Upper lobe of right lung (tissue), 1 donor: ENCODE results near the gene UBTF. TPM values are rescaled to one million over a fixed set of nuclear protein-coding genes. Genes with fewer than 3 reads are reported as not detected.

Experiments
- ATAC-seq: fragments of 200-7000 bp; cut with Tn5 transposase; one replicate; pipeline ENCODE4 v1.9.1; 2020; ENCODE audit warnings: mild to moderate bottlenecking, moderate library complexity
- DNase-seq: peaks from one replicate; pipeline ENCODE4 v3.0.0-alpha.2; 2020
- H3K27ac ChIP-seq: fragments of 200-600 bp; one replicate; pipeline ENCODE4 v1.8.0; 2022
- H3K27me3 ChIP-seq: fragments of 200-600 bp; one replicate; pipeline ENCODE4 v1.8.0; 2022; ENCODE audit warnings: mild to moderate bottlenecking
- H3K36me3 ChIP-seq: fragments of 200-600 bp; one replicate; pipeline ENCODE4 v1.8.0; 2022
- H3K4me1 ChIP-seq: fragments of 200-600 bp; one replicate; pipeline ENCODE4 v1.8.0; 2022
- H3K4me3 ChIP-seq: fragments of 200-600 bp; one replicate; pipeline ENCODE4 v1.8.0; 2022; ENCODE audit warnings: mild to moderate bottlenecking
- H3K9me3 ChIP-seq: fragments of 200-600 bp; one replicate; pipeline ENCODE4 v1.8.0; 2022
- intact Hi-C: fragments of 100-400 bp; cut with DNase I; formaldehyde crosslinking; loops from one replicate; pipeline ENCODE4 v1.11.0; 2022
- total RNA-seq: library from RNA; stranded (reverse); fragmentation: NEBNext Ultra II Directional; extraction: Animal tissue kit (Norgen Biotek cat#: 25700); gene quantifications from one replicate; pipeline ENCODE4 v1.2.1, GENCODE V29; 2021
- TF ChIP-seq, protein P1 (sequence below): fragments of 200-600 bp; IDR thresholded peaks from one replicate; pipeline ENCODE4 v1.8.0; 2022; ENCODE audit warnings: antibody characterized with exemption
- donor health status: DM: no; HTN: yes; CAD: no; lungs with severe emphysema.

Gene UBTF
- total RNA-seq, 1 donor from 2014 or later: 62.6 TPM

- H3K4me1 ChIP-seq: no peaks in the 10 kb centered on the region
- ATAC-seq (no peak), DNase-seq (no peak)
- intact Hi-C loops: no loop called here
- no peak overlapping the region for H3K27ac ChIP-seq
- H3K27me3 ChIP-seq: no peaks in the 10 kb centered on the region
- H3K4me3 ChIP-seq: no peak overlapping the region
- no peaks in the 10 kb centered on the region for H3K36me3 ChIP-seq
- no peaks in the 10 kb centered on the region for H3K9me3 ChIP-seq
- TF ChIP-seq, protein P1, sequence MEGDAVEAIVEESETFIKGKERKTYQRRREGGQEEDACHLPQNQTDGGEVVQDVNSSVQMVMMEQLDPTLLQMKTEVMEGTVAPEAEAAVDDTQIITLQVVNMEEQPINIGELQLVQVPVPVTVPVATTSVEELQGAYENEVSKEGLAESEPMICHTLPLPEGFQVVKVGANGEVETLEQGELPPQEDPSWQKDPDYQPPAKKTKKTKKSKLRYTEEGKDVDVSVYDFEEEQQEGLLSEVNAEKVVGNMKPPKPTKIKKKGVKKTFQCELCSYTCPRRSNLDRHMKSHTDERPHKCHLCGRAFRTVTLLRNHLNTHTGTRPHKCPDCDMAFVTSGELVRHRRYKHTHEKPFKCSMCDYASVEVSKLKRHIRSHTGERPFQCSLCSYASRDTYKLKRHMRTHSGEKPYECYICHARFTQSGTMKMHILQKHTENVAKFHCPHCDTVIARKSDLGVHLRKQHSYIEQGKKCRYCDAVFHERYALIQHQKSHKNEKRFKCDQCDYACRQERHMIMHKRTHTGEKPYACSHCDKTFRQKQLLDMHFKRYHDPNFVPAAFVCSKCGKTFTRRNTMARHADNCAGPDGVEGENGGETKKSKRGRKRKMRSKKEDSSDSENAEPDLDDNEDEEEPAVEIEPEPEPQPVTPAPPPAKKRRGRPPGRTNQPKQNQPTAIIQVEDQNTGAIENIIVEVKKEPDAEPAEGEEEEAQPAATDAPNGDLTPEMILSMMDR: no peak
Measured at GRCh38 chr17:44266402-44267164, 47.1 kb upstream of the UBTF start.

- Histone ChIP-seq H3K4me3 (no peak overlapping the region), H3K27me3 (no peaks in the 10 kb centered on the region), H3K4me1 (no peaks in the 10 kb centered on the region), H3K9me3 (no peaks in the 10 kb centered on the region), H3K27ac (no peak overlapping the region), H3K36me3 (no peaks in the 10 kb centered on the region)
- DNase-seq: no peak
- TF ChIP-seq, protein P1: no peak
- intact Hi-C loops: no loop called here
- no peak for ATAC-seq
Measured at GRCh38 chr17:44263345-44263902, 43.9 kb upstream of the UBTF start.

DNA sequence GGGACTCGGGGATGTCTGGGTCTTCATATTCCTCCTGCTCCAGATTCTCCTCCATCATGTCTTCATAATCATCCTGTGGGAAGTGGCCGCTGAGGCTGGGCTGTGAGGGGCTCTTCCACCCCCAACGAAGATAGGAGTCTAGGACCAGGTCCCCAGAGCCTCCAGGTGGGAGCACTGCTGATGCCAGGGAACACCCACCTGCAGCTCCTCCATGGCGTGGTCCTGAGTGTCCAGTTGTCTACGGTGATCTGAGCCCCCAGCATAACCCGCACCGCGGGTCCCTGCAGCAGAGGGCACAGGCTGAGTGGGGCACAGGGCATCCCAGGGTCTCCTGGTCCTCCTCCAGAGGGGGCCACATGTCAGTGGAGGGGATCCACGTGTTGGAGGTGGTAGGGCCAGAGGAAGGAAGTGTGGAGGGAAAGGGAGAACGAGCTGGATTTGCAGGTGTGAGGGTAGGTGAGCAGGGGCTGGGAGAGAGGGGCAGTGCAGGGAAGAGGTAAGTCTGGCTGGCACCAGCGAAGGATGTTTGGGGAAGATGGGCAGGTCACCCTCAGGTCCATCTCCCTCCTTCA is 43.3 kb upstream of the UBTF start:
- intact Hi-C loops: no loop called here
- Histone ChIP-seq H3K27me3 (no peaks in the 10 kb centered on the region), H3K4me3 (no peak overlapping the region), H3K4me1 (no peaks in the 10 kb centered on the region), H3K27ac (no peak overlapping the region), H3K36me3 (no peaks in the 10 kb centered on the region), H3K9me3 (no peaks in the 10 kb centered on the region)
- TF ChIP-seq, protein P1: no peak
- DNase-seq (no peak), ATAC-seq (no peak)

- DNase-seq (no peak), ATAC-seq (no peak)
- H3K4me3 ChIP-seq: no peak overlapping the region
- H3K36me3 ChIP-seq: no peaks in the 10 kb centered on the region
- no peaks in the 10 kb centered on the region for H3K4me1 ChIP-seq
- TF ChIP-seq, protein P1: no peak
- intact Hi-C loops: no loop called here
- no peaks in the 10 kb centered on the region for H3K9me3 ChIP-seq
- H3K27ac ChIP-seq: no peak overlapping the region
- H3K27me3 ChIP-seq: no peaks in the 10 kb centered on the region
Measured at GRCh38 chr17:44260296-44260695, 40.8 kb upstream of the UBTF start.

DNA sequence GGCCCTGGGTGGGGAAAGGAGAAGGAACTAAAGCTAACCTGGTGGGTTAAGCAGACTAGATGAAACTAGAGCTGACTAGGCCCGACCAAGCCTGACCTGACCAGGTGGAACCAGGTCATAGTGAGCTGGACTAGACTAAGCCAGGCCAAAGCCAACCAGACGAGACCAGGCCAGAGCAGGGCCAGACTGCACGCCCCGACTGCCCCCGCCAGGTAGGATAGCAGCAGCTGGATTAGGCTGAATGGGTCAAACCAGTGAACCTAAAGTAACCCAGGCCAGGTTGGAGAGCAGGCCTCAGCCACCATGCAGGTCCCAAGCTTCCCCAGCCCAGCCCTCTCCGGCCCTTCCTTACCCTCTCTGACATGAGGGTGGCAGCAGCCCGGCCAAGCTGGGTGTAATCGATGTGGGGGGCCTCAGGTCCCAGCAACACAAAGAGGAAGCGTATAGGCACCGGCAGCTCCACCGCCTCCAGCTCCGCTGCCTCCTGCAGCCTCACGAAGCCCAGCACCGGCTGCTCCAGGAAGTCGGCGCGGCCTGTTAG is 39.4 kb upstream of the UBTF start:
- no peaks in the 10 kb centered on the region for H3K36me3 ChIP-seq
- no peak overlapping the region for H3K27ac ChIP-seq
- DNase-seq (no peak), ATAC-seq (no peak)
- H3K27me3 ChIP-seq: no peaks in the 10 kb centered on the region
- H3K4me3 ChIP-seq: no peak overlapping the region
- TF ChIP-seq, protein P1: no peak
- H3K9me3 ChIP-seq: no peaks in the 10 kb centered on the region
- intact Hi-C loops: no loop called here
- no peaks in the 10 kb centered on the region for H3K4me1 ChIP-seq
